B cell (primary cell): ENCODE measurements around the gene IRF8.

ENCODE experiments used
- EZH2 ChIP-seq: IDR thresholded peaks from 2 replicates; pipeline ENCODE4 v1.6.1; 2012; ENCODE audit warnings: borderline replicate concordance, low read depth, mild to moderate bottlenecking, moderate library complexity, low read length; ENCODE audit not compliant: insufficient read depth, poor library complexity, severe bottlenecking
- TF ChIP-seq, protein P1 (sequence below): fragments of 200-600 bp; IDR thresholded peaks from one replicate; pipeline ENCODE4 v1.8.0; 2022; ENCODE audit warnings: antibody characterized with exemption, mild to moderate bottlenecking

GRCh38 chr16:85872734-85873133, 26.2 kb upstream of the IRF8 start:
- TF ChIP-seq EZH2: no peak
- TF ChIP-seq, protein P1, sequence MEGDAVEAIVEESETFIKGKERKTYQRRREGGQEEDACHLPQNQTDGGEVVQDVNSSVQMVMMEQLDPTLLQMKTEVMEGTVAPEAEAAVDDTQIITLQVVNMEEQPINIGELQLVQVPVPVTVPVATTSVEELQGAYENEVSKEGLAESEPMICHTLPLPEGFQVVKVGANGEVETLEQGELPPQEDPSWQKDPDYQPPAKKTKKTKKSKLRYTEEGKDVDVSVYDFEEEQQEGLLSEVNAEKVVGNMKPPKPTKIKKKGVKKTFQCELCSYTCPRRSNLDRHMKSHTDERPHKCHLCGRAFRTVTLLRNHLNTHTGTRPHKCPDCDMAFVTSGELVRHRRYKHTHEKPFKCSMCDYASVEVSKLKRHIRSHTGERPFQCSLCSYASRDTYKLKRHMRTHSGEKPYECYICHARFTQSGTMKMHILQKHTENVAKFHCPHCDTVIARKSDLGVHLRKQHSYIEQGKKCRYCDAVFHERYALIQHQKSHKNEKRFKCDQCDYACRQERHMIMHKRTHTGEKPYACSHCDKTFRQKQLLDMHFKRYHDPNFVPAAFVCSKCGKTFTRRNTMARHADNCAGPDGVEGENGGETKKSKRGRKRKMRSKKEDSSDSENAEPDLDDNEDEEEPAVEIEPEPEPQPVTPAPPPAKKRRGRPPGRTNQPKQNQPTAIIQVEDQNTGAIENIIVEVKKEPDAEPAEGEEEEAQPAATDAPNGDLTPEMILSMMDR: no peak
